ENCODE data around the gene CABP4.

DNA sequence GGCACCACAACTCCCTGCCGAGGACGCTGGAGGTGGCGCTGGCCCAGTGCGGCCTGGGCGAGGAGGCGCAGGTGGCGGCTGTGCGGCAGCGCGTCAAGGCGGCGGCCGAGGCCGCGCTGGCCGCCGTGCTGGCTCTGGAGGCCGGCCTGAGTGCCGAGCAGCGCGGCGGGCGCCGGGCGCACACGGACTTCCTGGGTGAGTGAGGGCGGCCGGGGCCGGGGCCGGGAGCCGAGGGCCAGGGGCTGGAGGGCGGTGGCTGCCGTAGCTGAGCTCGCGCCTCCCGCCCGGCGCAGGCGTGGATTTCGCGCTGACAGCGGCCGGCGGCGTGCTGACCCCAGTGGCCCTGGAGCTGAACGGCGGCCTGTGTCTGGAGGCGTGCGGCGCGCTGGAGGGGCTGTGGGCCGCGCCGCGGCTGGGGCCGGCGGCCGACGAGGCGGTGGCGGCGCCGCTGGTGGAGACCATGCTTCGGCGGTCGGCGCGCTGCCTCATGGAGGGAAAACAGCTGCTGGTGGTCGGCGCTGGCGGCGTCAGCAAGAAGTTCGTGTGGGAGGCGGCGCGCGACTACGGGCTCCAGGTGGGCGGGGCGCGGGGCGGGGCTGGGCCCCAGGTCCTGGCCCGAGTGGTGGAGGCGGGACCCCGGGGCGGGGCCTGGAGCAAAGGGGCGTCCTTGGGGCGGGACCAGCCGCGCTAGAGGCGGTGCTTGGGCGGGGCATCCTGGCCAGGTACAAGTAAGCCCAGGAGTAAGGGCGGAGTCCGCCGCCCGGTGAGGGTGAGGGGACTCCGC, 34.3 kb upstream of the CABP4 start:
- TF ChIP-seq, protein P1, sequence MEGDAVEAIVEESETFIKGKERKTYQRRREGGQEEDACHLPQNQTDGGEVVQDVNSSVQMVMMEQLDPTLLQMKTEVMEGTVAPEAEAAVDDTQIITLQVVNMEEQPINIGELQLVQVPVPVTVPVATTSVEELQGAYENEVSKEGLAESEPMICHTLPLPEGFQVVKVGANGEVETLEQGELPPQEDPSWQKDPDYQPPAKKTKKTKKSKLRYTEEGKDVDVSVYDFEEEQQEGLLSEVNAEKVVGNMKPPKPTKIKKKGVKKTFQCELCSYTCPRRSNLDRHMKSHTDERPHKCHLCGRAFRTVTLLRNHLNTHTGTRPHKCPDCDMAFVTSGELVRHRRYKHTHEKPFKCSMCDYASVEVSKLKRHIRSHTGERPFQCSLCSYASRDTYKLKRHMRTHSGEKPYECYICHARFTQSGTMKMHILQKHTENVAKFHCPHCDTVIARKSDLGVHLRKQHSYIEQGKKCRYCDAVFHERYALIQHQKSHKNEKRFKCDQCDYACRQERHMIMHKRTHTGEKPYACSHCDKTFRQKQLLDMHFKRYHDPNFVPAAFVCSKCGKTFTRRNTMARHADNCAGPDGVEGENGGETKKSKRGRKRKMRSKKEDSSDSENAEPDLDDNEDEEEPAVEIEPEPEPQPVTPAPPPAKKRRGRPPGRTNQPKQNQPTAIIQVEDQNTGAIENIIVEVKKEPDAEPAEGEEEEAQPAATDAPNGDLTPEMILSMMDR (conservative IDR thresholded peaks at IDR 0.05; ENCODE audit: low read depth, low read length): no peak
- no peak for TF ChIP-seq EZH2 (IDR thresholded peaks at IDR 0.05; ENCODE audit: low read length, unreplicated experiment)

All from PC-3 (cell line).